ENCODE results near the gene COL8A2.

The COL8A2 gene

DNA sequence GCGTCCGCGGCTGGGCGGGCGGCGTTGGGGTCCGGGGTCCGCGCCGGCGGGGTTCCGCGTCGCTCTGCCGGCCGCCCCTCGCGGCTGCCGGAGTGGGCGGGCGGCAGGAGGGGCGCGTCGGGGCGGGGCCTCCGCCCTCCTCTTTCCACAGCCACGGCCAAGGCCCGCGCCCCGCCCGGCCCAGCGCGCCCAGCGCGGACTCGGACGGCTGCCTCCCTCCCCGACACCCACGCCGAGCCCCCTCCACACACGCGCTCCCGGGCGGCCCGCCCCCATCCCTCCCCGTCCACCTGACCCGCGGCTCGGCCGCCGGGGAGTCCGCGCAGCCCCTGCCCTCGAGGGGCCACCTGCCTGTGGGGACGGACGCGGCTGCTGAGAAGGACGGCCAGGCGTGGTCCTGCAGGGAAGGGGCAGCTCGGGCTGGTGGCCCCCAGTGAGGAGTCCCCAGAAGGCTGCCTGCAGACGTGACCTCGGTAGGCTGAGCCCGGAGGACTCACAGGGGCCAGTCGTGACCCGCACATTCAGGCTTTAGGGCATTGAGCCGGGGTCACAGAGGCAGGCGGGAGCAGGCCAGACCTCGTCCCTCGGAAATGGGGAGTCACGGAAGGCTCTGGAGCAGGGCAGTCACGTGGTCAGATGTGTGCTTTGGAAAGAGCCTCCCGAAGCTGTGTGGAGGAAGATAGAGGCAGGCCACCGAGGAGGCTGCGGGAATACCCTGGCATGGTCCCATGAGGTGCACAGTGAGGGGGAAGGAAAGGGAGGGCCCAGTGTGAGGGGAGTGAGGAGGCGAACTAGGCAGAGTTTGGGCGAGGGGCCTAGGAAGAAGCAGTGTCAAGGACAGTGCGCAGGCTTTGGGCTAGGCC, at the start of gene COL8A2:
Gene COL8A2, minus strand, starts transcription at position 94 of the 863 bp plus-strand sequence. CDS start 24,980 bp downstream, outside the sequence.
- peaks cover 44% of the 10 kb centered on the region for H3K27me3 Mint-ChIP-seq (ENCODE audit: low read depth, poor library complexity)
- TF ChIP-seq, protein P1, sequence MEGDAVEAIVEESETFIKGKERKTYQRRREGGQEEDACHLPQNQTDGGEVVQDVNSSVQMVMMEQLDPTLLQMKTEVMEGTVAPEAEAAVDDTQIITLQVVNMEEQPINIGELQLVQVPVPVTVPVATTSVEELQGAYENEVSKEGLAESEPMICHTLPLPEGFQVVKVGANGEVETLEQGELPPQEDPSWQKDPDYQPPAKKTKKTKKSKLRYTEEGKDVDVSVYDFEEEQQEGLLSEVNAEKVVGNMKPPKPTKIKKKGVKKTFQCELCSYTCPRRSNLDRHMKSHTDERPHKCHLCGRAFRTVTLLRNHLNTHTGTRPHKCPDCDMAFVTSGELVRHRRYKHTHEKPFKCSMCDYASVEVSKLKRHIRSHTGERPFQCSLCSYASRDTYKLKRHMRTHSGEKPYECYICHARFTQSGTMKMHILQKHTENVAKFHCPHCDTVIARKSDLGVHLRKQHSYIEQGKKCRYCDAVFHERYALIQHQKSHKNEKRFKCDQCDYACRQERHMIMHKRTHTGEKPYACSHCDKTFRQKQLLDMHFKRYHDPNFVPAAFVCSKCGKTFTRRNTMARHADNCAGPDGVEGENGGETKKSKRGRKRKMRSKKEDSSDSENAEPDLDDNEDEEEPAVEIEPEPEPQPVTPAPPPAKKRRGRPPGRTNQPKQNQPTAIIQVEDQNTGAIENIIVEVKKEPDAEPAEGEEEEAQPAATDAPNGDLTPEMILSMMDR (IDR thresholded peaks at IDR 0.05), result no peak
- peak; percentile 71 for DNase-seq
- H3K27ac Mint-ChIP-seq, result no peak within 1 kb of the TSS
- peaks cover 49% of the 10 kb centered on the region for H3K4me1 Mint-ChIP-seq
- no peaks in the 10 kb centered on the region for H3K36me3 Mint-ChIP-seq (ENCODE audit: low read depth)
- H3K4me3 Mint-ChIP-seq, result peak within 1 kb of the TSS; percentile 79
- no peaks in the 10 kb centered on the region for H3K9me3 Mint-ChIP-seq

DNA sequence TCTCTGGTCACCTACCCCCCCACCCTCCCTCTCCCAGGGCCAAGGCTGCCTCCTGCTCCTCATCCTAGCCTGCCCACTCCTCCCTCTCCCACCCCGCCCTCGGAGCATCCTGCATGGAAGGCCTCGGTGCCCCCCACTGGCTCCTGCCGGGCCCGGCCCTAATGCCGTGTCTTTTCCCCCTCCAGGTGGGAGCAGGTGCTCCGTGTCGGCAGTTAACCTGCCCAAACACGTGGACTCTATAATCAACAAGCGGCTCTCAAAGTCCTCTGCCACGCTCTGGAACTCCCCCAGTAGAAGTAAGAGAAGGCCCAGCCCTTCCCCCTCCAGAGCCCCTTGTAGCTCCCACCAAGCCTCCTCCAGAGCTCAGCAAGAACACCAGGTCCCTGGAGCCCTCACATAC, 49.7 kb upstream of the COL8A2 start:
- Mint-ChIP-seq H3K27ac (no peak overlapping the region), H3K27me3 (ENCODE audit: low read depth, poor library complexity) (no peaks in the 10 kb centered on the region), H3K9me3 (no peaks in the 10 kb centered on the region), H3K4me1 (peaks cover 42% of the 10 kb centered on the region), H3K4me3 (no peak overlapping the region), H3K36me3 (ENCODE audit: low read depth) (peaks cover 46% of the 10 kb centered on the region)
- TF ChIP-seq, protein P1 (IDR thresholded peaks at IDR 0.05), result no peak
- no peak for DNase-seq

DNA sequence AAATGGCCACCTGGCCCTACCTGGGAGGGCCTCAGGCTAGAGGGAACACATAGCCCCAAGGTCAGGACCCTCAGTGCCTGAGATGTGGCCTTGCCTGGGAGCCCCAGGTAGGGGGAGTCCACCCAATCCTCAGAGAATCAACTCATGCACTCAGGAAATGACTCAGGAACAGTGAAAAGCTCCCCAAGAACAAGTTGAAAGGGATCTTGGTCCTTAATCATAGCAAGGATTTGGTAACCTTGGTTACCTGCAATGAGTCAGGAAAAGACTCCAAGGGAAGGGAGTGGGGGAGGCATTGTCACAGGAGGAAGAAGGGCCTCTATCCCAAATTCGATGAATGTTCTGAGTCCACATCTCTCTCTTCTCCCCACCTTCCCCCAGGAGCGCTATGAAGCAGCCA, 48.0 kb upstream of the COL8A2 start:
- H3K9me3 Mint-ChIP-seq, result no peaks in the 10 kb centered on the region
- H3K4me1 Mint-ChIP-seq, result peaks cover 39% of the 10 kb centered on the region
- no peak for DNase-seq
- TF ChIP-seq, protein P1 (IDR thresholded peaks at IDR 0.05), result no peak
- H3K4me3 Mint-ChIP-seq, result no peak overlapping the region
- H3K36me3 Mint-ChIP-seq (ENCODE audit: low read depth), result peaks cover 43% of the 10 kb centered on the region
- H3K27me3 Mint-ChIP-seq (ENCODE audit: low read depth, poor library complexity), result no peaks in the 10 kb centered on the region
- H3K27ac Mint-ChIP-seq, result no peak overlapping the region

DNA sequence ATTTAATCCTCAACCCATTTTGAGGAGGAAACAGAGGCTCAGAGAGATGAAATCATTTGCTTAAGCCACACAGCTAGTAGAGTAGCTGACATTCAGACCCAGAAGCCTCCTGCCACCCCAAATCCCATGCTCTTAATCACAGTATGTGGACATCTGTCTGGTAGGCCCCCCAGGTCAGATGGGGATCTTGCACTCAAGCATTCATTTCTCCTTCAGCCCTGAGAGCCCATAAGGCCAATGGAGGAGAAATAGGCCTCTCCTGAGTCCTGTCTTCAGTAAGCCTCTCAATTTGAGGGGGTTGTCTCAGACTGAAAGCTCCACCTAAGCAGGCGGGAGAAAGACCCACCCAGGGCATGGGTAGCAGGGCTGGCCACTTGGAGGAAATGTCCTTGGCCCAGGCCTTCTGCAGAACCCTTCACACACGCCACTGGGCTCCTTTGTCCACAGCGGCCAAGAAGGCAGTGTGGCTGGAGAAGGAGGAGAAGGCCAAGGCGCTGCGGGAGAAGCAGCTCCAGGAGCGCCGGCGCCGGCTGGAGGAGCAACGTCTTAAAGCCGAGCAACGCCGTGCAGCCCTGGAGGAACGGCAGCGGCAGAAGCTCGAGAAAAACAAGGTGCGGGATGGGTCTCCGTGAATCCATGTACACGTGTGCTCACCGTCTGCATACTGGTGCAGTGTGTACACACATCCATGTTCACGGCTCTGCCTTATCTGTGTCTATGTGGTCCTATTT, 47.2 kb upstream of the COL8A2 start:
- Mint-ChIP-seq H3K27me3 (ENCODE audit: low read depth, poor library complexity) (no peaks in the 10 kb centered on the region), H3K9me3 (no peaks in the 10 kb centered on the region), H3K27ac (no peak overlapping the region), H3K4me1 (peaks cover 40% of the 10 kb centered on the region), H3K4me3 (no peak overlapping the region), H3K36me3 (ENCODE audit: low read depth) (peaks cover 41% of the 10 kb centered on the region)
- DNase-seq, result no peak
- TF ChIP-seq, protein P1 (IDR thresholded peaks at IDR 0.05), result no peak

DNA sequence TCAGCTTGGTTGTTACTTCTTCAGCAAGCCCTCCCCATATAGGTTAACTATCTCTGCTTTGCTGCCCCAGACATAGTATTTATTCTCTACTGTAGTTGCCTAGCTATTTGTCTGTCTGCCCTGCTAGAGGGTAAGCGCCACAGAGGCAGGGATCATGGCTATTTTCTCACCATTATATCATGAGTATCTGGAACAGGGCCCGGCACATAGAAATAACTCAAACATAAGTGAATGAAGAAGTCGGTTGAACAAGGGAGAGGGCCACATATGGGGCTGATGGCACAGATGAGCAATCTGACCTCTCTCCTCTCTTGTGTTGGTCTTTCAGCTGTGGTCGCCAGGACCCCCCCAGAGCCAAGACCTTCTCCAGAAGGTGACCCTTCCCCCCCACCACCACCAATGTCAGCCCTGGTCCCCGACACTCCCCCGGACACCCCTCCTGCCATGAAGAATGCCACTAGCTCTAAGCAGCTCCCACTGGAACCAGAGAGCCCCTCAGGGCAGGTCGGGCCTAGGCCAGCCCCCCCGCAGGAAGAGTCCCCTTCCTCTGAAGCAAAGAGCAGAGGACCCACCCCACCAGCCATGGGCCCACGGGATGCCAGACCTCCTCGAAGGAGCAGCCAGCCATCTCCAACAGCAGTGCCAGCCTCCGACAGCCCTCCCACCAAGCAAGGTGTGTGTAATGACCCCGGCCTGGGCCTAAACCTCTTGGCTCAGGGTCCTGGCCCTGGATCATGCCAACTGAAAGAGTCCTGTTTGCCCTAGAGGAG, 45.8 kb upstream of the COL8A2 start:
- no peaks in the 10 kb centered on the region for H3K9me3 Mint-ChIP-seq
- TF ChIP-seq, protein P1 (IDR thresholded peaks at IDR 0.05), result no peak
- H3K36me3 Mint-ChIP-seq (ENCODE audit: low read depth), result peaks cover 46% of the 10 kb centered on the region
- no peak for DNase-seq
- H3K4me1 Mint-ChIP-seq, result peaks cover 48% of the 10 kb centered on the region
- H3K27me3 Mint-ChIP-seq (ENCODE audit: low read depth, poor library complexity), result no peaks in the 10 kb centered on the region
- peak overlapping the region; percentile 43 for H3K27ac Mint-ChIP-seq
- H3K4me3 Mint-ChIP-seq, result no peak overlapping the region

Data from nephron progenitor cell (in vitro differentiated cells).